ENCODE measurements around the gene PARVA.

The PARVA gene

DNA sequence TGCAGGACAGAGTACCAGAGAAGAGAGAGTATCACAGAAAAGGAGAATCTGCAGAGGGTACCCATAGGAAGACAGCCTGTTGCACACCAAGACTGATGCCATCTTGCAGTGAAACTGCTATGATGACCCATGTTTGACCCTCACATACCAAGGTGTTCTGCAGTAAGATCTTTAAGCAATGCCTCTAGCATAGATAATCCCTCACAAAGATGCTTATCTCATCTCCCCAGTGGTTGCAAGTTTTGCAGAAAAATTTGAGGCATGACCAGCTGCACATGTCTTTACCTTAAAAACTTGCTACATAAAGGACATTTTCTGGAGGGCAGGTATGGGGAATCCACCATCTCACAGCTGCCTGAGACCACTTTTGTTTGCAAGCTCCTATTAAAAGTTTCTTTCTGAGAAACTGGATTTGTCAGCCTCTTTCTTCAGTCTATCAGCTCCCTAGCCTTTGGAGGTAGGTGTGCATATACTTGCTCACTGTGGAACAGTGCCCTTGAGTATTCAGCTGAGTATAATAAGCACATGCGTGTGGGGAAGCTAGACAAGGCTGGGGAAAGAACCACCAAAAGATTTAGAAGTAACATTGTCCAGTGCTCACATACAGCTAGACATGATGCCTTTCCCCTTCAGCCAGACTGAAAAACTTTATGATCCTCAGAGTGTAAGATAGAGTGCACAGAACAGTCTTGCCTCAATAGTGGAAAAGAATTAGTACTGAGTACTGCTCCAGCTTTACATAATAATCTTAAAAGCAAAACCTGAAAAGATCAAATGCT, 196.5 kb downstream of the PARVA start:
- TF ChIP-seq GATA2 (IDR thresholded peaks at IDR 0.05; ENCODE audit: low read depth, low read length) = no peak
- no peak for TF ChIP-seq GATA3 (IDR thresholded peaks at IDR 0.05; ENCODE audit: low read depth, low read length)

GRCh38 chr11:12577725-12578644, 200.6 kb downstream of the PARVA start:
- TF ChIP-seq GATA2 (IDR thresholded peaks at IDR 0.05; ENCODE audit: low read depth, low read length) = no peak
- TF ChIP-seq GATA3 (IDR thresholded peaks at IDR 0.05; ENCODE audit: low read depth, low read length) = no peak

DNA sequence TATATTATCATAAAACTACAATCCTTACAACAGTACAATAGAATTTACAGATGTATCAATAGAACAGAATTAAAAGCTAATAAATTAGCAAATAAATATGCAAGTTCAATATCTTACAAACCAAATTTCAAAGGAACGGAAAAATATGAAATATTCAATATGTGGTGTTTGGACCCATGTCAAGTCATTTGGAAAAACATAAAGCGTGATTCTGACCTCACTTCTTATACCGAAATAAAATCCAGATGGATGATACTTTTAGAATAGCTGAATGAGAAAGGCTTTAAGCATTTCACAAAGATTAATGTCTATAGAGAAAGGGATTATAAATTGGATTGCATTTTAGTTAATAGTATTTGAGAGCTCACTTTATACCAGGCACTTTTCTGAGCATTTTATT, 204.0 kb downstream of the PARVA start:
- TF ChIP-seq GATA2 (IDR thresholded peaks at IDR 0.05; ENCODE audit: low read depth, low read length) (no peak), GATA3 (IDR thresholded peaks at IDR 0.05; ENCODE audit: low read depth, low read length) (no peak)

GRCh38 chr11:12581923-12582322, 204.6 kb downstream of the PARVA start:
- TF ChIP-seq GATA3 (IDR thresholded peaks at IDR 0.05; ENCODE audit: low read depth, low read length) = no peak
